ENCODE data around the gene STAT3.
"Not testable (repeated sequence)": the region's sequence is repeated elsewhere in the genome, so short reads cannot be mapped to it uniquely, and the experiment has no call there.

The STAT3 gene

GRCh38 chr17:42274812-42275526, 113.3 kb downstream of the STAT3 start:
- DNase-seq: no peak

- no peak for DNase-seq
These were observed 114.0 kb downstream of the STAT3 start for GRCh38 chr17:42274253-42274542.

GRCh38 chr17:42273474-42274252, 114.6 kb downstream of the STAT3 start:
- DNase-seq: no peak

GRCh38 chr17:42272162-42272907, 115.9 kb downstream of the STAT3 start:
- no peak for DNase-seq

GRCh38 chr17:42271779-42272035, 116.5 kb downstream of the STAT3 start:
- no peak for DNase-seq

- no peak for DNase-seq
These were observed 117.0 kb downstream of the STAT3 start for GRCh38 chr17:42271006-42271778.

GRCh38 chr17:42270596-42270995, 117.6 kb downstream of the STAT3 start:
- DNase-seq: no peak

- no peak for DNase-seq
These were observed 118.1 kb downstream of the STAT3 start for GRCh38 chr17:42270170-42270535.

- DNase-seq: no peak
These were observed 120.0 kb downstream of the STAT3 start for GRCh38 chr17:42268236-42268635.

- no peak for DNase-seq
These were observed 121.1 kb downstream of the STAT3 start for GRCh38 chr17:42266918-42267766.

GRCh38 chr17:42266462-42266861, 121.8 kb downstream of the STAT3 start:
- DNase-seq: no peak

GRCh38 chr17:42264366-42264765, 123.9 kb downstream of the STAT3 start:
- not testable (repeated sequence) for DNase-seq
